Glomerular endothelial cell (primary cell): ENCODE results near the gene FNDC11. TPM values are rescaled to one million over a fixed set of nuclear protein-coding genes. Genes with fewer than 3 reads are reported as not detected.
"Not testable (repeated sequence)": the region's sequence is repeated elsewhere in the genome, so short reads cannot be mapped to it uniquely, and the experiment has no call there.

ENCODE experiments used
- DNase-seq: peaks from one replicate; pipeline ENCODE4 v3.0.0-alpha.2; 2011; ENCODE audit warnings: low read depth, low spot score; ENCODE audit errors: extremely low read depth
- total RNA-seq: library from RNA; depleted of rRNA; stranded (reverse); fragments of >200 nt; gene quantifications from 2 replicates; pipeline ENCODE4 v1.2.3, GENCODE V29; 2015

The FNDC11 gene
- total RNA-seq, 1 donor from 2014 or later = 0.99 TPM

GRCh38 chr20:63565021-63565698 is 11.2 kb downstream of the FNDC11 start:
- no peak for DNase-seq

- no peak for DNase-seq
Observed at GRCh38 chr20:63565699-63566335, 11.9 kb downstream of the FNDC11 start.

- no peak for DNase-seq
Observed at GRCh38 chr20:63566395-63567135, 12.6 kb downstream of the FNDC11 start.

- no peak for DNase-seq
Observed at GRCh38 chr20:63567136-63567385, 13.1 kb downstream of the FNDC11 start.

GRCh38 chr20:63567386-63568169 is 13.6 kb downstream of the FNDC11 start:
- no peak for DNase-seq

DNA sequence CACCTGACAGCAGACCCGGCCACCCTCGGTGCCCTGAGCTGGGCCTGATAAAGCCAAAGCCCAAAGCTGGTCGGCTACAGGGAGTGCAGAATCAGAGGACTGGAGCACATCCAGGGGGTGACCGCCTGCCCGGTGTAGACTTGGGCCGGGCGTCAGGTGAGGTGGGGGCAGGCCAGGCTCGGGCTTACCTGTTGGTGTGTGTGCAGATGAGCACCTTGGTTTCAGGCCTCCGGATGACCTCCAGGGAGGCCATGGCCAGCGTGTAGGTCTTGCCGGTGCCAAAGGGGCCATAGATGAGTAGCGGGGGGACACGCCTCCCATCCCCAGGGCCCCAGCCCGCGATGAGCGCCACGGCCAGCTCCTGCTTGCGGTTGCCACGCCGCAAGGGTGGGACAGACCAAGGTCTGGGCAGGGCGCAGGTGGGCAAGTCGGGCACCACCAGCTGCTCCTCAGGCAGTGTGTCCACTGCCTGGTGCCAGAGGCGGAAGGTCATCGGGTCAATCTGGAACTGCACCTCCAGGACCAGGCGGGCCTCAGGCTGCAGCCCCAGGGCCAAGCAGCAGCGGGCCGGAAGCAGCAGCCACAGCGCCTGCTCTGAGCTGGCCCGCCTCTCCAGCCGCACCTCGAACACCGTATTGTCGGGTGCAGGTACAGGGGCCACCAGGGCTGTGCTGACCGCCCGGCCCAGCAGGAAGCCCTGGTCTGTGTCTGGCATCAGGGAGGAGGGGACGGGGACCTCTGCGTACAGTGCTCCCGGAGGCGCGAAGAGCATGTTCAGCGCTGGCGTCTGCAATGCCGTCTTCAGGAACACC is 14.4 kb downstream of the FNDC11 start:
- no peak for DNase-seq

DNA sequence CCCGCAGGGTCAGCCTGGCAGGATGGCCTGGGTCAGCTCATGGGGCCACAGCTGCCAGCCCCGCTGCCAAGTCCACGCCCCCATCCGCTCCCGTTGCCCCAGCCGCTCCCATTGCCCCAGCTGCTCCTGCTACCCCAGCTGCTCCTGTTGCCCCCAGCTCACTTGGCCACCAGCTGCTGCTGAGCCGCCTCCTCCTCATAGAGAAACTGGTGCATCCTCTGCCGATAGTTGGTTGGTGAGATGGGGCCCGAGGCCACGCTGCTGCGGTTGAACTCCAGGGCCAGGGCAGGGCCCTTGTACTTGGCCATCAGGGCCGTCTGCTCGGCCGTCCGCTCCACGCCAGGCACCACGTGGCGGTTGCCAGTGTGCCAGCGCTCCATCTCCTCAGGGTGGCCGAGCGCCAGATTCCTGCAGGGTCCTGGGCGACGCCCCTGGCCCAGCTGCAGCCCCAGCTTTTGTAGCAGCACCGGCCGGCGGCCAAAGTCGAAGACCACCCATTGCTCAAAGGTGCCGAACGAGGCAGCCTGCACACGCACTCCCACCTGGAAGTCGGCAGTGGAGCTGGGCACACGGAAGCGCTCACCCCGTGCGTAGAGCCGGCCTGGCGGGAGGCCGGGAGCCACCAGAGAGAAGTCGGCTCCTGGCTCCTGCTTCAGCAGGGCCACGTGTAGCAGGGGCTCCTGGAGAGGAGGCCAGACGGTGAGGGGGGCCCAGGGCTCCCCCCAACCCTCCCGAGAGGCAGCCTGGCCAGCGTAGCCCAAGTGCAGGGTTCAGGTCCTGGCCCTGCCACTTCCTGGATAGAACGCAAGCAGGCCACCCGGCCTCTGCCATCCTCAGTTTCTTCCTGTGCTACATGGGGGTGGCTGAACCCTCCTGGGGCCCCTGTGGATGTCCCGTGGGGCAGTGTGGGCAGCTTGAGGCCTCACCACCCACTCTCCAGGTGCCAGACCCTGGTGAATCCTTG is 15.3 kb downstream of the FNDC11 start:
- no peak for DNase-seq

GRCh38 chr20:63570281-63571086 is 16.5 kb downstream of the FNDC11 start:
- no peak for DNase-seq

DNA sequence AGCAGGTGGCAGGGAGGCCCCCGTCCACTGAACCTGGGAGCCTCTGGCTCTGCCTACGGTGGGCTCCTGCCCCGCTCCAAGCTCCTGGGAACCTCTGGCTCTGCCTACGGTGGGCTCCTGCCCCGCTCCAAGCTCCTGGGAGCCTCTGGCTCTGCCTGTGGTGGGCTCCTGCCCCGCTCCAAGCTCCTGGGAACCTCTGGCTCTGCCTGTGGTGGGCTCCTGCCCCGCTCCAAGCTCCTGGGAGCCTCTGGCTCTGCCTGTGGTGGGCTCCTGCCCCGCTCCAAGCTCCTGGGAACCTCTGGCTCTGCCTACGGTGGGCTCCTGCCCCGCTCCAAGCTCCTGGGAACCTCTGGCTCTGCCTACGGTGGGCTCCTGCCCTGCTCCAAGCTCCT is 17.1 kb downstream of the FNDC11 start:
- DNase-seq = not testable (repeated sequence)

GRCh38 chr20:63572071-63572787 is 18.3 kb downstream of the FNDC11 start:
- DNase-seq = no peak

DNA sequence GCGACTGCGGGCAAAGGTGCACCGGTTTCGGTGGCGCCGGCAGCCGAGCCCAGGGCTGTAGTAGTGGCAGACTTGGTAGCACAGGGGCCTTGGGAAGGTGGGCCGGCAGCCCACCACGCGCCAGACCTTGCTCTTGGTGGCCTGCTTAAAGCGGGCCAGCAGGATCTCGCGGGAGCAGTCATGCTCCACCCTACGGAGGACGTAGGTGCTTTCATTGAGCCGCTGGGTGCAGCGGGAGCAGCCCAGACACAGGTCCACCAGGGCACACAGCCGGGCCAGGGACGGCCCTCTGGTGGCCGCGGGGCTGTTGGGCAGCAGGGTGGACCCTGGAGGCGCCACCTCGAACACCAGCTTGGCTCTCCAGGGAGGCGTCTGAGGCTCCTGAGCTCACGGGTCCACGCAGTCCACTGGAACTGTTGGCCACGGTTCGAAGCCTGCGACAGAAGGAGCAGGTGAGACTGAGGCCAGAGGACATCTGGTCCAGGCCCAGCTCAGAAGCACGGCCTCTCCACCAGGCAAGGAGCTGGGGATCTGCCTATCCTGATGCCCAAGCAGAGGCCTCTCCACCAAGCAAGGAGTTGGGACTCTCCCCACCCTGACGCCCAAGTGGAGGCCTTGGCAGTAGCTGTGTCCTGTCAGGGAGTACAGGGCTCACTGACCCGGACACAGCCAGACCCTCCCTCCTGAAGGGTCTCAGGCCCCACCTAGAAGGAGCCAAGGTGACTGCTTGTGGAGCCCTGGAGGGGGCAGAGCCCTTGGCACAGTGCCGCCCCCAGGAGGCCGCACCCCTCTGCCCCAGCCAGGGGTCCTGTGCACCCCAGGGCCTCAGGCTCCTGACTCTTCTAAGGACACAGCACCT is 19.1 kb downstream of the FNDC11 start:
- no peak for DNase-seq

DNA sequence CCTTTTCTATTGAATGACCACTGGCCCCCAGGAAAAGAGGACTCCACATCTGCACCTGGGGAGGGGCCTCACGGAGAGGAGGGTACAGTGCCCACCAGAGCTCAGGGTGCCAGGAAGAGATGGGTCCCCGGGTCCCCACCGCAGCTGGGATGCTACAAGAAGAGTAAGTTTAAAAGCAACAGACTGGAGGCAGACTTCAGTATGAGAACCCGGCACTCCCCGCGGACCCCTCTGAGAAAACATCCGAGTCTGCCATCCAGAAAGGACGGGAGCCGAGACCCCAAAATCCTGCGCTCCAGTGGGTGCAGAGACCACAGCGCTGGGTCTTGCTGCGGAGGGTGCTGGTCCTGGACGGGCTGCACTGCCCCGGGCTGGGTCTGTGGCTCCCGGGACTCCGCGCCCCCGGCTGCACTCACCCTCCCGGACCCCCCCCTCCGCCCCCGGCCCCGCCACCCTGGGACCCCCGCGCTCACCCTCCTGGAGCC is 19.7 kb downstream of the FNDC11 start:
- DNase-seq = no peak

DNA sequence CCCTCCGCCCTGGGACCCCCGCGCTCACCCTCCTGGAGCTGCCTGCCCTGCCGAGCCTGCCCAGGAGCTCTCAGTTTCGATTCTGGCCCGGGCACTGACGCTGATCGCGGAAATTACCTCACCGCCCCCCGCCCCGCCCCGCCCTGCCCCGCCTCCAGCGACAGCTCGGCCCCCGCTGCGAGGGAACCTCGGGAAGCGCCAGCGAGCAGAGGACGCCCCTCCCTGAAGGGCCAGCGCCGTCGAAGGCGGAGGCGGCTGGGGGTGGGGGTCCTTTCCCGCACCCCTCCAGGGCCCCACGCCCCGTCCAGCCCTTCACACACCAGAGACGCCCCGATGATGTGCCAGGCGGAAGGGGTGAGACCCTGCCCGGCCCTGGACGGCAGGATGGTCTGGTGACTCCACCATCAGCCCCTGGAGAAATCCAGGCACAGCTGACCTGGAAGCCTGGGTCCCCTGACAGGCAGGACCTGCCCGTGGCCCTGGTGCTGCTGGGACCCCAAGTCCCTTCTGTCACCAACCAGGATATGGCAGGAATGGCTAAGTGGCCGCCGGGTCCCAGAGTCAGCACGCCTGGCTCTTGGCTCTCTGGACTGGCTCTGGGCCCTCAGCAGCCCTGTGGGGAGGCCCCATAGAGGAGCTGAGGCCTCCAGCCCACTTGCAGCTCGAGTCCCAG is 20.3 kb downstream of the FNDC11 start, which contains the start of gene HELZ2:
TSS of gene HELZ2 (minus strand) at position 84 of the 673 bp plus-strand sequence. CDS start 1,854 bp downstream, outside the sequence.
- no peak for DNase-seq

GRCh38 chr20:63574829-63575743 is 21.1 kb downstream of the FNDC11 start:
- DNase-seq = no peak

- no peak for DNase-seq
Observed at GRCh38 chr20:63576311-63576710, 22.4 kb downstream of the FNDC11 start.
